CD4-positive, alpha-beta T cell treated with Interleukin-2 at 100 ng/mL for 4 hours (primary cell): ENCODE measurements around the gene NUDT2.

Source experiments
- DNase-seq: peaks from one replicate; pipeline ENCODE4 v3.0.0-alpha.2; 2020; ENCODE audit warnings: low spot score

The NUDT2 gene

DNA sequence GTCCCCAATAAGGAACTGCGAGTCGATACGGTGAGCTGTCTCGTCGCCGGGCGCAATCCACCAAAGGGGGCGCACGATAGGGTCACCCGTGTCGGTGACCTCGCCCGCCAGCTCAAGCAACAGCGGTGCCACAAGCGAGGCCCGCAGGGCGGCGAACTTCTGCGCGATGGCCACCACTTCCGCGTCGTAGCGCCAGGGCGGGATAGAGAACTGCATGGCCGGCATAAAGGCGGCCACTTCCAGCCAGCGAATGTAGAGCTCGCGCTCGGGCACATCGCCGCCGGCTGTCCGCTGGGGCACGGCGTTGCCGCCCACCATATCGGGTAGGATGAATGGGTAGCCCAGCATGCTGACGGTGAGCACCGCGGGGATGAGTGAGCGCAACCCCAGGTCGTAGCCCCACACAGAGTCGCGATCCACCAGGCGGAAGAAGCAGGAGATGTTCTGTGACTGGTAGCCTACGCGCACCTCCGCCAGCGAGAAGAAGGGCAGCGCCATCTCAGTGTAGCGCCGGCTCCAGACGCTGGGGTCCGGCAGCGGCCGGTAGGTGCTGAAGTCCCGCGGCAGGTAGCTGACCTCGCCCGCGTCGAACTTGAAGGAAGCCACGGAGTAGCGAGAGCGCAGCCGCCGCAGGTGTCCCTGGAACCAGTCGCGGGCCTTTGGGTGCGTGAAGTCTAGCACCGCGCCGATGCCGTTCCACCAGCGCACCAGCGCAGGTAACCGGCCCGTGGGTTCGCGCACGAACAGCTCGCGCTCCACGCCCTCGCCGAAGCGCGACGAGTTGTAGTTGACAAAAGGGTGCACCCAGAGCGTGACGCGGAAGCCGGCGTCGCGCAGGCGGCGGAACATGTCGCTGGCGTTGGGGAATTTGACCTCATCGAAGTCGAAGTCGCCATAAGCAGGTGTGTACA lies 41.9 kb downstream of the NUDT2 start:
- DNase-seq: peak; percentile 10

DNA sequence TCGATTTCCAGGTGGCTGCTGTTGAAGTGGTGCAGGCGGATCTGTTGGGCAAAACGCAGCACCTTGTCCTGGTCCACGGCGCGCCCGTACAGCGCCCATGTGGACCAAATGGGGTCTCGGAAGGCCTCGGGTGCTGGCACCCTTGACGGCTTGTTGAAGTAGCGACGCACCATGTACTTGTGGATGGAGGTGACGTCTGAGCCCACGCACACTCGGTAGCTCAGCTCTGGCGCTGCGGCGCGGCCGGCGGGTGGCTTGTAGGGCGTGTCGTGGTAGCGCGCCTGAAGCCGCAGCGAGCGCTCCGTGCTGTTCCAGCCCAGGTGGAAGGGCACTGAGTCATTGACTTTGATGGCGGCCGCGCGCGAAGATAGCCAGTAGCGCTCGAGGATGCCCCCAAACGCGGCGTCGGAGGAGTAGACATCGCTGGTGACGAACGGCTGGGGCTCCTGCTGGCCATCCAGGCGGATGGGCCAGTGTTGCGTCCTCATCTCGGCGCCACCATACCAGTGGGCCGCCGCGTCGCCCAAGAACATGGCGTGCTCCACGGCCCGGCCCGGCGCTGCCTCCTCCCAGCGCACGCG lies 42.6 kb downstream of the NUDT2 start:
- DNase-seq: no peak

DNA sequence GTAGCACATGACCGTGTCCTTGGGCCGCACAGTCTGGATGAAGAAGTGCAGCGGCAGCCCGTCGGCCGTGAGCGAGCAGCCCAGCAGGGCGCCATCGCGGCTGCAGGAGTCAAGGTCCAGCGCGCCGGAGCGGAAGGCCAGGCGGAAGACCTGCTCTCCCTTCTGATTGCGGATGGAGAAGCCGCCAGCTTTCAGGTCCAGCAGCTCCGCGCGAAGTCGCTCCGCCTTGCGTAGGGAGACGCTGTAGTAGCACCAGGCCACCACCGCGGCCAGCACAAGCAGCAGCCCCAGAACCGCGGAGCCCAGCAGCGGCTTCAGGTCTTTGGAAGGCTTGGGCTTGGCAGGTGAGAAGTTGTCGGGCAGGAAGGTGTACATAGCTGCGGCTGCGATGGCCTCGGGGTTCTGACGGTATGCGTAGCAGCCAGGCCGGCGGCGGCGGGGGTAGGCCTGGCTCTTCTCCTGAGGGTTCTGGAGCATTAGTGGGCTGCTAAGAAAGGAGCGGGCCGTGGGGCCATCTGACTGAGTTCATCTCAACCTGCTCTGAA lies 43.2 kb downstream of the NUDT2 start:
- no peak for DNase-seq

DNA sequence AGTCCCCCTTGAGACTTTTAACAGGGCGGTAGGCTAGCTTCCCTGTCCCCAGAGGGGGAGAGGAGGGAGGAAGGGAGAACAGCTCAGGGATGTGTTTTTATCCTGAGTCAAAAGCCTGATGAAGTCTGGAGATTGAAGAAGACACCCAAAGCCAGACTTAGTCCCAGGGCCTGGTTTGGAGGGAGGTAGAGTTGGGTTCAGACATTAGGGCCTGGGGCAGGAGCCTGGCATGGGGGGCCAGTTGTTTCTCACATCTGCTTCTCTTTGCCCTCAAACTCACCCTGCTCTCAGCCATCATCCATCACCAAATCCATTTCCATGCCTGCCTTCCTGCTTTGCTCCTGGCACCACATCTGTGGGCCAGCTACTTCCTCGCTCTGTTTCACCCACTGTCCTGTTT lies 44.4 kb downstream of the NUDT2 start:
- DNase-seq: no peak

DNA sequence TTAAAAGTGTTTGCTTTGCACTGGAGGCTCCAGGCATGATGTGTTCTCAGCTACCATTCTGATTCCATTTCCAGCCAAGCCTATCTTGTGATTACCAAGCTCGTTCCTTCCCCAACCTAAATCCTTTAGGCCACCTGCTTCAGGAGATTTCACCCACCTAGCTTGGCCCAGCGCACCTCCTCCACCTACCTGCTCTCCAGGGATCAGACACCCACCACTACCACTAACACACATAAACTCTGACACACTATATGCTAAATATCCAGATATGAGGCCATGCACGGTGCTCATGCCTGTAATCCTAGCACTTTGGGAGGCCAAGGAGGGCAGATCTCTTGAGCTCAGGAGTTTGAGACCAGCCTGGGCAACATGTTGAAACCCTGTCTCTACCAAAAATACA lies 45.0 kb downstream of the NUDT2 start:
- no peak for DNase-seq

DNA sequence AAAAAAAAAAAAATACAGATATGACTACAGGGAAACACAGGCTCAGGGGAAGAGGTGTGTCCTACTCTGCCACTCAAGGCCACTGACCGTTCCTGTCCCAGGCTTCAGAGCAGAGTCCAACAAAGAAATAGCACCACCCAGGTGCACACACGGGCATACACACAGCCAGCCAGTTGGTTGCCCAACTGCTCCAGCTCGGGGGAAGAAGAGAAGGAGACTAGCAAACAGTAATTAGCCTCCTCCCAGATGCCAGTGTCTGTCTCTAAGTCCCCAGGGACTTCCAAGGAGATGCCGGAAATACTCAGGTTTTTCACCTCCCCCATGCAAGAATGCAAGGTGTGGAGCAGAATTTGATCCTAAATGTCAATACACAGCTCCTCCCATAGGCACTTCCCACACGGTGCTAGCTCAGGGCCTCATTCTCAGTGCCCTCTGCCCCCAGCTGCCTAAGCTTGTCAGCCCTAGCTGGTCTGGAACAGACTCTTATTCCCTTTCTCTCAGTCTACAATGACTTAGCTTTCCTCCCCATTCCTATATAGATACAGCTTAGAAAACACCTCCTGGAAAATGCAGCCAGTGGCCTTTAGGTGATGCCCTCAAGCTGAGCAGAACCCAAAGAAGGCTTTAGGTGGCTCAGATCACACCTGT lies 45.7 kb downstream of the NUDT2 start:
- no peak for DNase-seq

DNA sequence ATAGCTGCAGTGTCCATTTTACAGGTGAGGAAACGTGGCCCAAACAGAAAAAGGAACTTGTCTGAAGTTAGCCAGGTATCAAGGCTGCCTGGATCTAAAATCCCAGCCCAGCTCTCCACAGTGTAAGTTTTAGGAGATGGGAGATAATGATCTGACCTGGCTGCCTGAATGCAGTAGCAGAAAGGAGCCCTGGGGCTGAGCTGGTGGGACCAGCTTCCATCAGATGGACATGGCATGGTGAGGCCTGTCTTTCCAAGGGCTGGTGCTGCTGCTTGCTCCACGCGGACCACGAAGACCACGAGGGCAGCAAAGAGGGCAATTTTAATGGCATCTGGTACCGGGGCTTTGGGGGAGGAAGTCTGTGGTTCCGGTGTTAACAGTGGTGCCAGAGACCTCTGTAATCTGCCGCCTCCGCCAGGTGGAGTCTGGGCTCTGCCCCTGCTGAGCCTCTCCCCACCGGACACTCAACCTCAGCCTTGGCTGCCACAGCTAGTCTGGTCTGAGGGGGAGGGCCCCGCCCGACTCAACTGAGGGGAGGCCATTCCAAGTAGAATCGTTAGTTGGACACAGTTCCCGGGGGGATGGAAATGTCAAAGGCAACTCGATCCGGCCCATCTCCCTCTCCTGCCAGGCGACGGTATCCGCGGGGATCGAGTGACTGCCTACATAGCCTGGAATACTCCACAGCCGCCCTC lies 46.7 kb downstream of the NUDT2 start:
- peak; percentile 56 for DNase-seq

DNA sequence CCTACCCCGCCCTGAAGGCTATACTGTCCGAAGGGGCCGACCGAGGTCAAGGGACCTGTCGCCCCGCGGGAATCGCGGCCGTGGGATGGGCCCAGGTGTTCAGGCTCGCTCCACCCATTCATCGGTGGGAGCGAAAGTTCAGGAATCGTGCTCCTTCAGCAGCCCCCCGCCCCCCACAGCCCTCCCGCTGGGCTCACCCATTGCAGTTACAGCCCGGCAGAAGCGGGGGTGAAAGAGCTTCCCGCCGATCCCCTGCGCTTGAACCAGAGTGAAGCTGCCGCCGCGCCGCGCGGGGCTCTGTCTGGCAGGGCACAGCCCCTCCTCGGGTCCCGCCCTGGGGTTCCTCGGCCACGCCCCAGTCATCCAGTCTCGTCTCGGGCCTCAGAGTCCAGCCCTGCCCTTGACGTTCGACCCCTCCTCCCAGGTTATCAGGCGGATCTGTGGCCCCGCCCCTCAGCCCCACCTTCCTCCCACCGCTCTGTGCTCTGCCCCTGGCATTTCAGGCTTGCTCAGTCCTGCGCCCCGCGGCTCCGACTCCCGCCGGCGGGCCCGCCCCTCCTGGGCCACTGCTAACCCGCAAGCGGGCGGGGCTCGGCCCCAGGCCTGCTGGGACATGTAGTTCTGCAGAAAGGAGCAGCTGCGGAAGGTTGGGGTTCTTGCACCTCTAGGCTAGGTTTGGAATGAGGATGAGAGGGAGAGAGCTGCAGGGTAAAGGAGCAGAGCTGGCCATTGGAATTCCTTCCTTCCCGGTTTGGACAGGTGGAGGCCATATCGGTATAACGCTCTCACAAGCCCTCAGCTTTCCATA lies 47.4 kb downstream of the NUDT2 start, which contains the start of gene MYORG:
TSS of gene MYORG (minus strand) at position 303 of the 808 bp plus-strand sequence. CDS start 3,955 bp downstream, outside the sequence.
- peak; percentile 99 for DNase-seq

DNA sequence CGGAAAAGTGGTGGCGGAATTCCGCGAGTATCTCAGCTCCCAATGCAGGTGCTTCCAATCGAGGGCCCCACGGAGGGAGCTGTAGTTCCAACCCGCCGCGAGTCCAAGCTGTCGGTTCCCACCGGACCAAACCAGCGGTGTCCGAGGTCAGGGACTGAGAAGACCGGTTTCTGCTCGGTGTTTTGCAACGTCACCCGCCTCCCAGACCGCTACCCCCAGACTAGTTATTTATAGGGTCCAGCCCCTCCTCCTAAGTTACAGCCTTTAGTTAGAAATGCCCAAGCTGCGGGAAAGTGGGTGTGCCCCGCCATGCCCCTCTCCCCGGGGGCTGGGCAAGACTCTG lies 48.0 kb downstream of the NUDT2 start:
- no peak for DNase-seq

DNA sequence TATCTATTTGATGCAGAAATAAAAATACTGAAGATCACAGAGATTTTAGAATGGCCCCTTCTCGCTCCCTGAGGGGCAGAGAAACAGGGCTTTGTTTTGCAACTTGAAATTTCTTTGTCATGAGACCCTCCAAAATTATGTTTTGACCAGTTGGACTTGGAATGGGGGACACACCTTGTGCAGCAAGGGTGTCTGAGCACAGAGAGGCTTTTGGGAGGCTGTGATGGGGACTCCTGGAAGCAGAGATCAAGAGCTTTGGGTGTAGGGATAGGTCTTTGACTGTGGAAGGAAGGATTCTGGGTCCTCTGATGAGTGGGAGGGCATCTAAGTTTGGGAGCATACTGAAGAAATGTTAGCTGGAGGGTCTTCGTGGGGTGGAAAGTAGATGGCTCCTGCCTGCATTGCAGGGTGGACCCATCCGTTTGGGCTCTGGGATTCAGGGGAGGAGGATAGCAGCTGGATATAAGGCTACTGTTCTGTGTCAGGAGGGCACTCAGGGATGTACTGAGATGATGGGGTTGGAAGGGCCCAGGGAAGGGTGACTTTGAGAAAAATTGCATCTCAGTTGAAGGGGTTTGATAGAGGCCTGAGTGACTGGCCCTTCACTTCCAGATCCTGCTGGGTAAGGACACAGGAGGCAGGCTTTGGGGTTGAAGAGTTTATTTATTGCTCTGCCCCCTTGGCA lies 49.1 kb downstream of the NUDT2 start:
- DNase-seq: no peak

DNA sequence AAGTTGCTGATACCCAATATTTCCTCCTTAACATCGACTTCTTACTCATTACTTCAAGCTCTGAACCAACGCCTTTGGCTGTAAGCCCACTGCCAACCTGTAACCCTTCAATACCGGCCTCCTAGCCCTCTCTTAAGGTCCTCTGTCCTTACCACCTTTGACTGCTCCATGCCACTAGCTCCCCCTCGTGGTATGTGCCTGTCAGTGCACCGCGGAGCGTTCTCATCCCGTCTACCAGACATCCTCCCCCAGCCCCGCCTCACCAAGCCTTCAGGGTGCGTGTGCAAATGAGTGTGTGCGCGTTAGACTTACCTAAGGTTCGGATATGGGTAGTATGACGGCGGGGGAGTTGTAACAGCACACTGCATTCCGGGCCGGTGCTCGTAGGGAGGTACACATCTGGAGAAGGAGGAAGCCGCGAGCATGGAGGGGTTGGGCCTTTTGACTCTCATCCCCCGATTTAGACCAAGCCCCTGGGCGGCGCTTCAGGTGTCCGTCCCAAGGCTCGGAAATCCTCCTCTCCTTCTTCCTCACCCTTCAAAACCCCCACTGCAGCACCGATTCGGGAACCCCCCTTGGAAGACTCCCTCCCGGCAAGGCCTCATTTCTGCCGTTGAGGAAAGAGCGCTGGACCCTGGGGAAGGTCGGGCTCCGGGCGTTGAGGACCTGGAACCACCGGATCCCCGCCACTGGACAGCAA lies 50.1 kb downstream of the NUDT2 start:
- peak; percentile 94 for DNase-seq

DNA sequence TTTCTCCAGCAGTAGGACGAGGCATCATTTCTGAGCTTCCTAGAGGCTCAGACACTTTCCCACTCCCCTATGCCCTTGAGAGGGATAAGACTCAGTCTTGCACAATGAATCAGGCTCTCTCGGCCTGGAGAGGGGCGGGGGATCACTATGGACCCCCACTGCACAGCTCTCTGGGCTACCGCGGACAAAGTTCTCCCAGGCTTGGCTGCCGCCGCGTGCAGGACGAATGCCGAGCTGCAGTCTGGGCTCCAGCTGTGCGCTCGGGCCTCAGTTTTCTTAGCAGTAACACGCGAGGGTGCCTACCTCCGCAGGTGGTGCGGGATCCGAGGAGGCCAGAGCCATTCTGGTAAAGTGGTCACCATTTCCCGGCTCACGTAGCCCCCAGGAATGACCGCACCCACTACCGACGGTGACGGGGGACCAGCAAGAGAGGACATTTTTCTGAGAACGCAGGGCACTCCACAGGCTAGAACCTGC lies 50.7 kb downstream of the NUDT2 start:
- no peak for DNase-seq

DNA sequence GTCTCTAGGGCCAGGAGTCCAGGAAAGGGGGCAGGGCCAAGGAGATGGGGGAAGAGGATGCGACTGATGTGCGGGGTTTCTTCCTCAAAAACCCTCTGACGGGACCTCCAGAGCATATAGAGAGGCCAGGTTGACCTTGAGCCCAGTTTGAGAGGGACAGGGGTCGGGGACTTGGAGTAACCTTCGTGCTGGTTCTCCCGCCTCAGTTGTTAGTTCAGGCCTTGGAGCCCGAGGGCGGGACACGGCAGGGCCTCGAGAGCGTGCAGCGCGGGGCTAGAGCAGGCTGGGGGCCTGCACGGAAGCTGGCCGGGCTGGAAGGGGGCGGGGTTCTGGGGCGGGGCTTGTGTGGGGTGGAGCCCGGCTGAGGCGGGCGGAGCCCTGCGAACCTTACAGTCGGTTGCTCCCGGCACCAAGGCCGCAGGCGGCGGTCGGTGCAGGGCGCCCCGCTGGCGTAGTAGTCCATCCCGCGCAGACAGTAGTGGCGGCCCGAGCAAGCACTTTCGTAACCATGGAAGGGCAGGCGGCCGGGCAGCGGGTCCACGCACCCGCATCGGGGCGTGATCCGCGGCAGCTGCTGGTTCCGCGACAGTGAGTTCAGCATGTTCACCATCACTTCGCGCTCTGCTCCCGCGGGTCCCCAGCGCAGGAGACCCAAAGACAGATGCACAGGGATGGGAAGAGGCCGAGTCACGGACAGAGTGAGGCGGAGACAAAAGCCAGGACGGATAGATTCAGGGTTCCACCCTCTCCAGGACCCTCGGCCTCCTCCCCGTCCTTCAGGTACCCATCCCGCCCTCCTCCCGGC lies 51.3 kb downstream of the NUDT2 start:
- peak; percentile 74 for DNase-seq

DNA sequence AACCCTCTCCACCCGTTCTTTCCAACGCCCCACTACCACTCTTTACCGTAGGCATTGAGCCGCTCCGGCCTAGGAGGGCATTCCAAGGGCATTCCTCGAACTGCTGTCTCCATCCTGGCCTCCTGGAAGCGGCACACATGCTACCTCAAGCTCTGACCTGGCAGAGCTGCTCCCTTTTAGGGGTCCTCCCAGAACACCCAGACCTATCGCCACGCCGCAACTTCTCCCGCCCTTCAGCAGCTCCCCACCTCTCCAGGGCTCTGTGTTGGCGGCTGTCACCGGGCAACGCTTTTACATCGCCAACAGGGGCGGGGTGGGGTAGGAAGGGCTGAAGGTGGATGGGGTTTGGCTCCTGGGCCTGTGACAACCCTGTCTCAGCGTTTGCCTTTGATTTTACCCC lies 52.0 kb downstream of the NUDT2 start:
- DNase-seq: no peak

DNA sequence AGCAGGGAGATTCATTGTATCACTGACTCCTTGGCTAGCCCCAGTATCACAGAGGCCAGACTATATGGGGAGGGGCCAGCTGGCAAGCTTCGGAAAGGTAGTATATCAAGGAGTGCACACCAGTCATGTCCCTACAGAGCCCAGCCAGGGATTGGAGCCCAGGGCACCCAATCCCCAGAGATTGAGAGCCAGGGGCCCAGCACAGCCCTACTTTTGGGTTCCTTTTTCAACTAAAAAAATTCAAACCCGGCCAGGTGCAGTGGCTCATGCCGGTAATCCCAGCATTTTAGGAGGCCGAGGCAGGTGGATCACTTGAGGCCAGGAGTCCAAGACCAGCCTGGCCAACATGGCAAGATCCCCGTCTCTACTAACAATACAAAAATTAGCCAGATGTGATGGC lies 52.7 kb downstream of the NUDT2 start:
- DNase-seq: no peak

DNA sequence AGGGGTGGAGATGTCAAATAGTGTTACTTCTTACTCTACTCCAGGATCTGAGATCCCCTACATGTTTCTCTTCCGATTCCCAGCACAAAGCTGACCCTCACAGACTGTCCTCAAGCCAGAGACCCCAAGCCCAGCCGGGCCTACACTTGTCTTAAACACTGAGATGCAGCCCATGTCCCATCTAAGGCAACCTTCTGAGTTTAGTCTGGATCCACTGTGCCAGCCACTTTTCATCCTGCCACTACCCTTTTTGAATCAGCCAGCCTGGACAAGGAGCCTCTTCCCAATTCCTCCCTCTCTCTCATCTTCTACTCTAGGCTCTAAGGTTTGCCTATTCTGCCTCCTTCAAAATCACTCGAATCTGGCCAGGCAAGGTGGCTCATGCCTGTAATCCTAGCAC lies 53.5 kb downstream of the NUDT2 start:
- DNase-seq: no peak

DNA sequence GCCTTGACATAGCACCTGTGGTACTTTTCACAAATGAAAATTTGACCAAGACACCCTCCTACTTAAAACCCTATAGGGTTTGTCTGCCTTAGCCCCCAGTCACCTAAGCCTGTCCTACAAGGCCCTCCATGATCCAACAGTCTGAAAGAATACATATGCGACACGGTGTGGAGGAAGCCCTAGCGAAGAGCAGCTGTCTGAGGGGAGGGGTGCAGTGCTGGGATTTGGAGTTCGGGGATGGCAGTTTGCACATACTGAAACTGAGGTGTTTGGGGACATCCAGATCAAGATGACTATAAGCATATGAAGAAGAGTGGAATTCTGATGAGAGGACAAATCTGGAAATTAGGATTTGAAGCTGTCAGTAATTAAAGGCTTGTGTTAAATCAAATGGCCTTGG lies 54.5 kb downstream of the NUDT2 start:
- no peak for DNase-seq

DNA sequence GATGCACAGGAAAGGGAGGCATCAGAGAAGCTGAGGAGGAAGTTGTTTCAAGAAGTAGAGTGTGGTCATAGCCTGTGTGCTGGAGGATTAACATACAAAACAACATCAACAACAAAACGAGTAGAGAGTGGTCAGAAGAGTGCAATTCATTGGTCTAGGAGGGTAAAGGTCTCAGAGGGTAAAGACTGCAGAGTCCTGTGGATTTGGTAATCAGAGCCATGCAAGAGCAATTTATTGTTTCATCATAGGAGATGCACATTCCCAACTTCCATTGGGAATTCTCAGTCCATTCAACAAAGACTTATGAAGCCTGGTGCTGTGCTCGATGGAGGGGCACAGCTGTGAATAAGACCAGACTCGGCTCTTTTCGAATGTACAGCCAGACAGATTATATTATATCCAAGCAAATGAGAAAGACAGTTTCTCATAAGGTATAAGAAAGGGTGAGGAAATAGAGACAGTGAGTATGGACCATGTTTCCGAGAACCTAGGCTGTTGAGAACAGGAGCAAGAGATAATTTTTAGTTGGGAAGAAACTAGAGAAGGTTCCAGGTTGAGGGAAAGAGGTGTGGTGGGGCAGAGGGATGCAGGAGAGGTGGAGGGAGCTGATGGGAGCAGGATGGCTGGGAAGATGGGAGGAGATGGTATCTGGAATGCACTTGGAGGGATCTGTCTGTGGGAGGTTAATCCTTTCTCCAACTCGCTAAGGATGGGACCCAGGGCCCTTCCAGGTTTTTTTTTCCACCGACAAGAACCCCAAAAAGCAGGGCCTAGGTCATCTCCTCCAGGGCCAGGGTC lies 55.2 kb downstream of the NUDT2 start:
- no peak for DNase-seq
